Uterus (tissue), 4 donors: ENCODE data around the gene XYLT2. TPM values are rescaled to one million over a fixed set of nuclear protein-coding genes. Genes with fewer than 3 reads are reported as not detected.

Experiments
- DNase-seq, 2 donors: peaks; one replicate each; pipeline ENCODE4 v3.0.0-alpha.2; 2019 to 2020
- H3K27ac ChIP-seq, 2 donors: fragments of 200-600 bp; sonication (generic); 1 replicate in 1 of 2; 2 replicates in 1 of 2; pipeline ENCODE4 v1.5.1; 2016 to 2018
- H3K27me3 ChIP-seq, 2 donors: fragments of 200-600 bp; sonication (generic); one replicate each; pipeline ENCODE4 v1.5.1; 2018 to 2019; ENCODE audit warnings: control low read depth in 1 of 2
- H3K36me3 ChIP-seq, 2 donors: fragments of 200-600 bp; sonication (generic); one replicate each; pipeline ENCODE4 v1.5.1; 2019; ENCODE audit warnings: control low read depth in 1 of 2
- H3K4me1 ChIP-seq, 2 donors: fragments of 200-600 bp; sonication (generic); one replicate each; pipeline ENCODE4 v1.5.1; 2018 to 2019; ENCODE audit warnings: control low read depth in 1 of 2
- H3K4me3 ChIP-seq, 2 donors: fragments of 200-600 bp; sonication (generic); 1 replicate in 1 of 2; 2 replicates in 1 of 2; pipeline ENCODE4 v1.5.1; 2018 to 2019; ENCODE audit warnings: mild to moderate bottlenecking in 1 of 2
- H3K9me3 ChIP-seq, 2 donors: fragments of 200-600 bp; sonication (generic); one replicate each; pipeline ENCODE4 v1.5.1; 2019; ENCODE audit warnings: control low read depth in 1 of 2
- POLR2A ChIP-seq, 2 donors: fragments of 450-650 bp; IDR thresholded peaks; one replicate each; pipeline ENCODE4 v1.6.1; 2016; ENCODE audit warnings: antibody characterized with exemption in 2 of 2, mild to moderate bottlenecking in 1 of 2, moderate library complexity in 1 of 2
- intact Hi-C: fragments of 100-400 bp; cut with DNase I; formaldehyde crosslinking; loops from one replicate; pipeline ENCODE4 v1.15.1; 2023; ENCODE audit warnings: low total_unique reads
- total RNA-seq, 4 donors: library from RNA; depleted of rRNA in 3 of 4; stranded (reverse); fragments of >200 nt in 3 of 4; gene quantifications; one replicate each; pipeline versions ENCODE4 v1.1.0 to v1.2.4, GENCODE V29; 2014 to 2023
- TF ChIP-seq, protein P1 (sequence below), 4 experiments: fragments of 200-600 bp in 2 of 4; fragments of 450-650 bp in 2 of 4; sonication (generic) in 2 of 4; IDR thresholded peaks; one replicate each; pipeline ENCODE4 v1.5.1; 2016 to 2019; ENCODE audit warnings: antibody characterized with exemption in 4 of 4, mild to moderate bottlenecking in 2 of 4, moderate library complexity in 1 of 4
- donor health status: DM: yes; HTN: yes; CAD: no.

The XYLT2 gene
- total RNA-seq, 4 donors from 2014 or later: 23.5 to 34.0 (median 28.5) TPM

GRCh38 chr17:50355701-50356341 is 9.9 kb downstream of the XYLT2 start:
- no peak for TF ChIP-seq POLR2A (IDR thresholded peaks at IDR 0.05)
- TF ChIP-seq, protein P1, sequence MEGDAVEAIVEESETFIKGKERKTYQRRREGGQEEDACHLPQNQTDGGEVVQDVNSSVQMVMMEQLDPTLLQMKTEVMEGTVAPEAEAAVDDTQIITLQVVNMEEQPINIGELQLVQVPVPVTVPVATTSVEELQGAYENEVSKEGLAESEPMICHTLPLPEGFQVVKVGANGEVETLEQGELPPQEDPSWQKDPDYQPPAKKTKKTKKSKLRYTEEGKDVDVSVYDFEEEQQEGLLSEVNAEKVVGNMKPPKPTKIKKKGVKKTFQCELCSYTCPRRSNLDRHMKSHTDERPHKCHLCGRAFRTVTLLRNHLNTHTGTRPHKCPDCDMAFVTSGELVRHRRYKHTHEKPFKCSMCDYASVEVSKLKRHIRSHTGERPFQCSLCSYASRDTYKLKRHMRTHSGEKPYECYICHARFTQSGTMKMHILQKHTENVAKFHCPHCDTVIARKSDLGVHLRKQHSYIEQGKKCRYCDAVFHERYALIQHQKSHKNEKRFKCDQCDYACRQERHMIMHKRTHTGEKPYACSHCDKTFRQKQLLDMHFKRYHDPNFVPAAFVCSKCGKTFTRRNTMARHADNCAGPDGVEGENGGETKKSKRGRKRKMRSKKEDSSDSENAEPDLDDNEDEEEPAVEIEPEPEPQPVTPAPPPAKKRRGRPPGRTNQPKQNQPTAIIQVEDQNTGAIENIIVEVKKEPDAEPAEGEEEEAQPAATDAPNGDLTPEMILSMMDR (IDR thresholded peaks at IDR 0.05): no peak
- DNase-seq: no peak
- Histone ChIP-seq H3K4me1 (no peaks in the 10 kb centered on the region), H3K27ac (no peak overlapping the region), H3K4me3 (no peak overlapping the region), H3K9me3 (no peaks in the 10 kb centered on the region), H3K36me3 (no peaks in the 10 kb centered on the region), H3K27me3 (no peaks in the 10 kb centered on the region)
- intact Hi-C loops: no loop called here

- TF ChIP-seq, protein P1 (IDR thresholded peaks at IDR 0.05): no peak
- TF ChIP-seq POLR2A (IDR thresholded peaks at IDR 0.05): no peak
- Histone ChIP-seq H3K9me3 (no peaks in the 10 kb centered on the region), H3K4me1 (no peaks in the 10 kb centered on the region), H3K4me3 (no peak overlapping the region), H3K27ac (no peak overlapping the region), H3K27me3 (no peaks in the 10 kb centered on the region), H3K36me3 (no peaks in the 10 kb centered on the region)
- intact Hi-C loops: no loop called here
- DNase-seq: no peak
Observed at GRCh38 chr17:50356418-50356817, 10.5 kb downstream of the XYLT2 start.

DNA sequence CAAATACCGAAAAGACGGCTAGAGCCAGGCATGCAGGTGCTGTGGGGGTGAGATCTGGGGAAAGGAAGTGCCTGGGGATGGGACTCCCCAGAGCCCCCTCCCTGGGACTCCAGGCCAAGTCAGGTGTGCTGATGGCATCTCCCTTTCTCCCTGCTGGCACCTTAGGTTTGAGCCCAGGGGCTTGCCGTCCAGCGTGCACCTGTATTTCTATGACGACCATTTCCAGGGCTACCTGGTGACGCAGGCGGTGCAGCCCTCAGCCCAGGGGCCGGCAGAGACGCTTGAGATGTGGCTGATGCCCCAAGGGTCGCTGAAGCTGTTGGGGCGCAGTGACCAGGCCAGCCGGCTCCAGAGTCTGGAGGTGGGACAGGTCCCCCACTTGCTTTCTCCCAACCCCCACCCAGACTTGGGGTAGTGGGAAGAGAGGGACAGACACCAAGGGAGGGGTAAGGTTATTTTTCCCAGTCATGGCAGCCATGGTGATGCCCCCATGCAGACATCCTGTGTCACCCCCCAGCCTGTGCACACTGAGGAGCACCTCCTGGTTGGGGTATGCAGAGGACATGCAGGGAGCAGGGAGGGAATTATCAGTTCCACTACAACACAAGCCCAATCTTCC is 11.1 kb downstream of the XYLT2 start:
- Histone ChIP-seq H3K36me3 (no peaks in the 10 kb centered on the region), H3K9me3 (no peaks in the 10 kb centered on the region)
- intact Hi-C loops: no loop called here

DNA sequence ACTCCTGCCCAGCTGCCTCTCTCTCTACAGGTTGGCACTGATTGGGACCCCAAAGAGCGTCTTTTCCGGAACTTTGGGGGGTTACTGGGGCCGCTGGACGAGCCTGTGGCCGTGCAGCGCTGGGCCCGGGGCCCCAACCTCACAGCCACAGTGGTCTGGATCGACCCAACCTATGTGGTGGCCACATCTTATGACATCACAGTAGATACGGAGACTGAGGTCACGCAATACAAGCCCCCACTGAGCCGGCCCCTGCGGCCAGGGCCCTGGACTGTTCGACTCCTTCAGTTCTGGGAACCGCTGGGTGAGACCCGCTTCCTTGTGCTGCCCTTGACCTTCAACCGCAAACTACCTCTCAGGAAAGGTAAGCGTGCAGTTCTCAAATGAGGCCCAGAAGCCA is 12.3 kb downstream of the XYLT2 start:
- H3K4me3 ChIP-seq: no peak overlapping the region
- H3K27ac ChIP-seq: no peak overlapping the region
- H3K27me3 ChIP-seq: no peaks in the 10 kb centered on the region
- peaks cover 0 to under 1% of the 10 kb centered on the region in 2 donors for H3K4me1 ChIP-seq
- intact Hi-C loops: no loop called here
- no peaks in the 10 kb centered on the region for H3K36me3 ChIP-seq
- no peak for DNase-seq
- TF ChIP-seq, protein P1 (IDR thresholded peaks at IDR 0.05): no peak
- TF ChIP-seq POLR2A (IDR thresholded peaks at IDR 0.05): no peak
- H3K9me3 ChIP-seq: no peaks in the 10 kb centered on the region

More for the DNA sequence above, 11.1 kb downstream of the XYLT2 start:
- no peaks in the 10 kb centered on the region for H3K4me1 ChIP-seq
- no peaks in the 10 kb centered on the region for H3K27me3 ChIP-seq
- TF ChIP-seq, protein P1 (IDR thresholded peaks at IDR 0.05): no peak
- TF ChIP-seq POLR2A (IDR thresholded peaks at IDR 0.05): no peak
- no peak overlapping the region for H3K4me3 ChIP-seq
- H3K27ac ChIP-seq: no peak overlapping the region
- DNase-seq: no peak

- TF ChIP-seq, protein P1 (IDR thresholded peaks at IDR 0.05): no peak
- TF ChIP-seq POLR2A (IDR thresholded peaks at IDR 0.05): no peak
- Histone ChIP-seq H3K27ac (no peak overlapping the region), H3K27me3 (no peaks in the 10 kb centered on the region), H3K36me3 (no peaks in the 10 kb centered on the region), H3K4me3 (no peak overlapping the region), H3K9me3 (no peaks in the 10 kb centered on the region), H3K4me1 (peaks cover 0 to 5% of the 10 kb centered on the region in 2 donors)
- no peak for DNase-seq
- intact Hi-C loops: no loop called here
Observed at GRCh38 chr17:50359005-50359699, 13.2 kb downstream of the XYLT2 start.
